NCI-H1105 treated with DMSO at 0.1 percent for 48 hours (cell line): ENCODE results near the gene GOSR1.
"Not testable (repeated sequence)": the region's sequence is repeated elsewhere in the genome, so short reads cannot be mapped to it uniquely, and the experiment has no call there.

Source experiments
- DNase-seq: peaks from one replicate; lab custom pipeline; 2025; lab: John Stamatoyannopoulos, UW

The GOSR1 gene

GRCh38 chr17:30547778-30548573, 70.8 kb downstream of the GOSR1 start:
- DNase-seq: no peak

GRCh38 chr17:30549181-30549580, 72.0 kb downstream of the GOSR1 start:
- DNase-seq: not testable (repeated sequence)

- no peak for DNase-seq
These were observed 72.8 kb downstream of the GOSR1 start for GRCh38 chr17:30549864-30550511.

DNA sequence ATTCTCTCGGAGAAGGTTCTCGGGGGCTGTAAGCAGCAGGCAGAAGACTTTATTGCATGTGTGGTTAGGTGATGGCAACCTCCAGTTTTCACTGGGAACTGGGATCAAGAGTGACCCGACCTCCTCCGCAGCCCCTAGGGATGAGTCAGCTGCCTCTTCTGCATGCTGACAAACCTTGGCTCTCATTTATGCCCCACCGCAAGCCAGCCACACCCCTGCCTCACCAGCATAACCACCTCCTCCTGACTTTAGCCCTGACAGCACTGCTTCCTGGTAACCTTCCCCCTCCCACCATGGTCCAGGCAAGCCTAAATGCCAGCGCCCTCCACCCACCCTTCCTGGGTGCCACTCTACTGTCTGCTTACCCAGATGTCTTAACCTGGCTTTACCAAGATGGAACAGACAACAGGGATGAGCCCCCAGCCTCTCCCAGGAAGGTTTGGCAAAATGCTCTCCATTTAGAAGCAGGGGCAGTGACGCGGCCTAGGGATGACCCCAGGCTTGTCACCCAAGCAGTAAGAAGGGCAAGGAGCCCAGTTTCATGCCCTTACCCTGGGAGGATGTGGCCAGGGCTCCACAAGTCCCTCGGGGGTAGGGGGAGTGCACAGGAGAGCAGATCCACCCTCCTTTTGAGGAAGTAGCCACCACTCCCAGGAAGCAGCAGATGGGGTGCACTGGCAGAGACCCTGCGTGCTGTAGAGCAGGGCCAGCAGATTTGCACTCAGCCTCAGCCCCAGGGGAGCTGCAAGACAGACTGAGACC, 73.5 kb downstream of the GOSR1 start:
- no peak for DNase-seq

DNA sequence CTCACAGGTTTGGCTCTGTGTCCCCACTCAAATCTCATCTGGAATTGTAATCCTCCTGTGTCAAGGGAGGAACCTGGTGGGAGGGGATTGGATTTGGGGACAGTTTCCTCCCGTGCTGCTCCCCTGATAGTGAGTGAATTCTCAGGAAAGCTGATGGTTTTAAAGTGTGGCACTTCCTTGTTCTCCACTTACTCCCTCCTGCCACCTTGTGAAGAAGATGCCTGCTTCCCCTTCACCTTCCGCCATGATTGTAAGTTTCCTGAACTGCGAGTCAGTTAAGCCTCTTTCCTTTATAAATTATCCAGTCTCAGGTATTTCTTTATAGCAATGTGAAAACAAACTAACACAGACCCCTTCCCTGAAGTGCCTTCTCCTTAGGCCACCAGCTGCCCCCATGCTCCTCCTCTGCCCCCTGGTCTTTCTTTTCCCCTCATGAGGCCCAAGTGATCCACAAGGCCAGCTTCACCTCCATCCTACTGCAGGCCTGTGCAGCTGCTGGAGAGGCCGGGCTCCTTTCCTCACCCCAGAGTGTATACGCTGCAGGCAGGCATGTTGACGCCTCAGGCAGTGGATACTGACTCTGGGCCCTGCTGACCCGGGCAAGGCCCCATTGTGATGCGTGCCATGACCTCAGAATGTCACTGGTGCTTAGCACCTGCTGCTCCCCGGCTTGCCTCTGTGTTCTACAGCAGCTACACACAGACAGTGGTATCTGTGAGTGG, 74.2 kb downstream of the GOSR1 start:
- DNase-seq: not testable (repeated sequence)

GRCh38 chr17:30551996-30552339, 74.8 kb downstream of the GOSR1 start:
- DNase-seq: no peak

DNA sequence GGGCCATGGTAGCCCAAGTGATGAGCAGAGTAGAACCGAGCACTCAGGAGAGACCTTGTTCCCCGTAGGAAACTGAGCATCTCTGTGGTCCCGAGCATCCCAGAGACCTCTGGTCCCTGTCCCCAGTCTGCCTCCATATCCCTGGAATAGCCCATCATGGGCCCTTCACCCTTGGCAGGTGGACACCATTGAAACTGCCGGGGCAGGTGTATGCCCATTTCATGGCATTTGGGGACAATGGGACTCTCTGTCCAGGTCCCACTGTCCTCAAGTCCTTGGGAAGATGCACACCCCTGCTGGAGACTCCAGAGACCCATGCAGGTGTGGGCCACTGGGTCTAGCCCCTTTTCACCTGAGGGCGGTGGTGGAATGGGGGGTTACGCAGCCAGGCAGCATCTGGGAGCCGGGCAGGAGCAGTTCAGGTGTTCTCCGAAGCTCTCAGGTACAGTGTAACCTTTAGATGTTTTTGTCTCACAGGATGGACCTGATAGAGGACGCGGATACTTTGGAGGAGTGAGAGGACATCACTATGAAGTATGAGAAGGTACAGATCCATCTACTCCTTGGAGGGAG, 75.9 kb downstream of the GOSR1 start:
- no peak for DNase-seq

DNA sequence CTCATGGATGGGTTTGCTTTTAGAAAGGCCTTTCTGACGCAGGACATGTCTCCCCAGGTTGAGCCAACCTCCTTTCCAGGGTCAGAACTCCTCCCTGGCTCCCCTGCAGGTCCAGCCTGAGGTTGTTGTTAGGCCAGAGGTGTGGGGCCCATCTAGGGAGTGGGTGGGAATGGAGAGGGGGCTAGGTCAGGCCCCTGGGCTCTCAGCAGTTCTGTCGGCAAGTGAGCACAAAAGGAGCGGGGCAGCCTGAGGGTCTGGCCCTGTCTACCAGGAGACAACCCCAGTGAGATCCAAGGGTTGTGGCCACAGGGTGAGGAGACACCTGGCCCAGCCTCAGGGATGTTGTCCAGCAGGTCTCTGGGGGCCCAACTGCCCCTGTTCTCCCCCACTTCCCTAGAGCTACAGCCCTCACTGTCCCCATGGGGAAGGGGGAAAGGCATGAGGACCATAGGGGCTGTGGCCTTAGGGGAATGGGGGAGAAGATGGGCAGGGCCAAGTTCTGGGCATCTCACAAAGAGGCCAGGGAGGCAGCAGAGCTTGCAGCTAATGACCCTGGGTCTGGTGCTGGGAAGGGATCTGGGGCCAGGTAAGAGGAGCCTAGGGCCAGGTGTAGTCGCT, 76.7 kb downstream of the GOSR1 start:
- not testable (repeated sequence) for DNase-seq

- DNase-seq: no peak
These were observed 77.9 kb downstream of the GOSR1 start for GRCh38 chr17:30554839-30555751.

- DNase-seq: no peak
These were observed 78.7 kb downstream of the GOSR1 start for GRCh38 chr17:30555942-30556341.

- no peak for DNase-seq
These were observed 79.4 kb downstream of the GOSR1 start for GRCh38 chr17:30556374-30557332.

DNA sequence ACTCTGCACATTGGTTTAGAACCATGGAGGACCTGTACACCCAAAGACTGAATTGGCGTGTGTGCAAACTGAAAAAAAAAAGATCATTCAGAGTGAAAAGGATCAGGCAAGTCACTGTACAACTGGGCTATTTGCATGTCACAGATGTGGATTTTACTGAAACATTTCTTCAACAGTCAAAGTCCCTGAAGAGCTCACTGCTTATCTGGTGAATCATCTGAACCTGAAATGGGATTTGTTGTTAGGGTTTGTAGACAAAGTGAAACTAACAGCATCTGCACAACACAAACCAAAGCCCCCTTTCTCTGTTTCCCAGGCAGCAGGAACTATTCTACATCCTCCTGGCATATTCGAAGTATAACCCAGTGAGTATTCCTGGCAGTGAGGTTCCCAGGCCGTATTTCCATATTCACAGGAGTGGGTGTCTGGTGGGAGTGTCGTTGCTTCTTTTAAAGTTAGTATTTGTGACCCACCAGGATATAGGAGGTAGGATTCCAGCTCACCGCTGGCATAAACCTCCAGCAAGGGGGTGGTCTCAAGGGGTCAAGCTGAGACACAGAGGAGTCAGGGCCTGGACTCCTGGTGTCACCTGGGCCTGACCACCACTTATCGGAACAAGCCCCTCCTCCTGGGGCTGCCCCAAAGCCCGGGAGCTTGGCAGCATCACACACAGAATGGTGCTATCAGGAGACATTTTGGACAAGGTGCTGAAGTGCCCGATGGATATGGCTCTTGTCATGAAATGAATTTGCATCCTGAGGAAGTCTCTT, 80.9 kb downstream of the GOSR1 start:
- no peak for DNase-seq

- no peak for DNase-seq
These were observed 81.7 kb downstream of the GOSR1 start for GRCh38 chr17:30558686-30559545.

DNA sequence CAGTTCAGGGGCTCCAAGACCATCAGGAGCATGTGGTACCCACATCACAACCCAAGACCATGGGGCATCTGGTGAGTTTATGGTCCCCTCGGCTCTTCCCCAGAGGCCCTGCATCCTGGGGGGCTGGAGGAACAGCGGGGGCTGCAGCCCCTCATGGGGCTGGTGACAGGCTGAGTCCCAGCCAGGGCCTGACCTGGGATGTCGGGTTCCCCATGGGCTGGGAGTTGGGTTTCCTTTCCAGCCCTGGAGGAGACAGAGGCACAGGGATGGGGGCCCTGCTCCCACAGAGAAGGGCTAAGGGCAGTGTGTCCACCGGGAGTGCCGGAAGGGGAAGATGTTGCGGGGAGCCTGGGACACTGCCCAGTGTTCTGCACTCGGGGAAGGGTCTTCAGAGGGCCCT, 82.4 kb downstream of the GOSR1 start:
- no peak for DNase-seq

GRCh38 chr17:30560117-30561026, 83.2 kb downstream of the GOSR1 start:
- not testable (repeated sequence) for DNase-seq

GRCh38 chr17:30561766-30562165, 84.6 kb downstream of the GOSR1 start:
- not testable (repeated sequence) for DNase-seq
